ENCODE results near the gene PSMC1.

PSMC1 gene

GRCh38 chr14:90295870-90296516, 39.6 kb downstream of the PSMC1 start:
- no peaks in the 10 kb centered on the region for H3K9me2 ChIP-seq (replicated peaks; ENCODE audit: insufficient read depth, low read length)
- H3K27ac ChIP-seq (ENCODE audit: low read length): no peak overlapping the region
- no peak for DNase-seq
- no peak overlapping the region for H3K4me3 ChIP-seq (ENCODE audit: low read length)
- no peak overlapping the region for H3K9ac ChIP-seq (ENCODE audit: low read length)
- H3K36me3 ChIP-seq (replicated peaks; ENCODE audit: insufficient read depth, low read length): no peaks in the 10 kb centered on the region
- no peaks in the 10 kb centered on the region for H4K20me1 ChIP-seq (ENCODE audit: insufficient read depth, low read length)
- no peak overlapping the region for H3K4me2 ChIP-seq (ENCODE audit: low read depth, low read length)
- no peaks in the 10 kb centered on the region for H3K4me1 ChIP-seq (ENCODE audit: low read length)
- H3K79me2 ChIP-seq (ENCODE audit: low read length): no peaks in the 10 kb centered on the region
- H3K27me3 ChIP-seq (replicated peaks; ENCODE audit: insufficient read depth, low read length): no peaks in the 10 kb centered on the region
- no peaks in the 10 kb centered on the region for H3F3A ChIP-seq (ENCODE audit: insufficient read depth, low read length)
- H3K9me3 ChIP-seq (replicated peaks; ENCODE audit: insufficient read depth, low read length): no peaks in the 10 kb centered on the region
- H2AFZ ChIP-seq (ENCODE audit: low read length): no peak overlapping the region
- TF ChIP-seq EZH2phosphoT487 (IDR thresholded peaks at IDR 0.05; ENCODE audit: low read length): no peak
- TF ChIP-seq EZH2 (optimal IDR thresholded peaks at IDR 0.05; ENCODE audit: low read depth, low read length): no peak
- TF ChIP-seq CTCF (IDR thresholded peaks at IDR 0.05; ENCODE audit: low read length): no peak

DNA sequence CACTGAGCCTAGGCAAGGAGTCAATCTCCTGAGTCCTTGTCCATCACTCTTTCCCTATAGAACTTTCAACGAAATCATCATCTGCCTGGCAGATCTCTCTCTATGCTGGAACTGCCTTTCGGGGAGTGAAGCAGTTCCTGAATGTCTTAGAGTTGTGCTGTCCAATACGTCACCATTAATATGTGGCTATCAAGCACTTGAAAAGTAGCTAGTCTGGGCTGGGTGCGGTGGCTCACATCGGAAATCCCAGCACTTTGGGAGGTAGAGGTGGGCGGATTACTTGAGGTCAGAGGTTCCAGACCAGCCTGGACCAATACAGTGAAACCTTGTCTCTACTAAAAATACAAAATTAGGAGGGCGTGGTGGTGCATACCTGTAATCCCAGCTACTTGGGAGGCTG, 40.3 kb downstream of the PSMC1 start:
- Histone ChIP-seq H3K36me3 (replicated peaks; ENCODE audit: insufficient read depth, low read length) (no peaks in the 10 kb centered on the region), H3K27ac (ENCODE audit: low read length) (no peak overlapping the region), H3K4me3 (ENCODE audit: low read length) (no peak overlapping the region), H3F3A (ENCODE audit: insufficient read depth, low read length) (no peaks in the 10 kb centered on the region), H3K27me3 (replicated peaks; ENCODE audit: insufficient read depth, low read length) (no peaks in the 10 kb centered on the region), H4K20me1 (ENCODE audit: insufficient read depth, low read length) (no peaks in the 10 kb centered on the region), H3K4me2 (ENCODE audit: low read depth, low read length) (no peak overlapping the region), H3K9me3 (replicated peaks; ENCODE audit: insufficient read depth, low read length) (no peaks in the 10 kb centered on the region), H3K4me1 (ENCODE audit: low read length) (no peaks in the 10 kb centered on the region), H2AFZ (ENCODE audit: low read length) (no peak overlapping the region), H3K79me2 (ENCODE audit: low read length) (no peaks in the 10 kb centered on the region), H3K9ac (ENCODE audit: low read length) (no peak overlapping the region), H3K9me2 (replicated peaks; ENCODE audit: insufficient read depth, low read length) (no peaks in the 10 kb centered on the region)
- TF ChIP-seq EZH2 (optimal IDR thresholded peaks at IDR 0.05; ENCODE audit: low read depth, low read length) (no peak), CTCF (IDR thresholded peaks at IDR 0.05; ENCODE audit: low read length) (no peak), EZH2phosphoT487 (IDR thresholded peaks at IDR 0.05; ENCODE audit: low read length) (no peak)
- DNase-seq: no peak

DNA sequence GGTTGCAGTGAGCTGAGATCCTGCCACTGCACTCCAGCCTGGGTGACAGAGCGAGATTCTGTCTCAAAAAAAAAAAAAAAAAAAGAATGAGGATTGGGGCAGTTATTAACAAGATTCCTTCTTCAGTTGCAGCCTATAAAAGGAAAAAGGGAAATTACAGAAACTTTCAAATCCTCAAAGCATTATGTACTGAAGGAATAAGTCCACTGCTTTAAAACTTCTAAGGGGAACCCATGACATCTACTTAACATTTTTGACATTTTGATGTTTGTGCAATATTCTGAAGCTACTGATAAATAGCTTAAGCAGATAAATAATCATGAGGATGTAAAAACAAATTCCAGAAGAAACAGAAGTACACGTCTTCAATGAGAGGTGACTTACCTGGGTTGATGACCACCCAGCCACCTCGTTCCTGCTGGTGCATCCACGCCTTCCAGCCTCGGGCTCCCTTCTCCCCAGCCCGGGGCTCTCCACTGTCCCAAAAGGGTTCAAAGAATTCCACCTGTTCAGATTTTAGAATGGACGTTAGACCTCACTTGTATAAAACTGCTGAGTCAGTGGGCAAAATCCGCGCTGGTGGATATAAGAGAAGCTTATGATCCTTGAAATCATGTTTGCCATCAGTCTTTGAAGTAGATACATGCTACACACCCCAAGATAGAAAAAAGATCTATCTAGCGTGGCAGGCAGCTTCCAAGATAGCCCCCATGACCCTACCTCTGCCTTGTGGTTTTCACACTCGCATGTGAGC, 41.7 kb downstream of the PSMC1 start:
- H3K36me3 ChIP-seq (replicated peaks; ENCODE audit: insufficient read depth, low read length): no peaks in the 10 kb centered on the region
- H3K4me3 ChIP-seq (ENCODE audit: low read length): no peak overlapping the region
- TF ChIP-seq EZH2 (optimal IDR thresholded peaks at IDR 0.05; ENCODE audit: low read depth, low read length) (no peak), CTCF (IDR thresholded peaks at IDR 0.05; ENCODE audit: low read length) (no peak), EZH2phosphoT487 (IDR thresholded peaks at IDR 0.05; ENCODE audit: low read length) (no peak)
- no peaks in the 10 kb centered on the region for H3K9me2 ChIP-seq (replicated peaks; ENCODE audit: insufficient read depth, low read length)
- H2AFZ ChIP-seq (ENCODE audit: low read length): no peak overlapping the region
- no peak overlapping the region for H3K27ac ChIP-seq (ENCODE audit: low read length)
- no peaks in the 10 kb centered on the region for H3F3A ChIP-seq (ENCODE audit: insufficient read depth, low read length)
- H3K9me3 ChIP-seq (replicated peaks; ENCODE audit: insufficient read depth, low read length): no peaks in the 10 kb centered on the region
- no peaks in the 10 kb centered on the region for H3K27me3 ChIP-seq (replicated peaks; ENCODE audit: insufficient read depth, low read length)
- no peak for DNase-seq
- H3K79me2 ChIP-seq (ENCODE audit: low read length): no peaks in the 10 kb centered on the region
- no peaks in the 10 kb centered on the region for H3K4me1 ChIP-seq (ENCODE audit: low read length)
- no peaks in the 10 kb centered on the region for H4K20me1 ChIP-seq (ENCODE audit: insufficient read depth, low read length)
- no peak overlapping the region for H3K9ac ChIP-seq (ENCODE audit: low read length)
- H3K4me2 ChIP-seq (ENCODE audit: low read depth, low read length): no peak overlapping the region
